HT-29 (cell line): Measurements from ENCODE around the gene HEPN1. TPM values are rescaled to one million over a fixed set of nuclear protein-coding genes. Genes with fewer than 3 reads are reported as not detected.
"Not testable (repeated sequence)": the region's sequence is repeated elsewhere in the genome, so short reads cannot be mapped to it uniquely, and the experiment has no call there.

Experiments
- DNase-seq: peaks from one replicate; pipeline ENCODE4 v3.0.0-alpha.2; 2015; ENCODE audit warnings: low spot score
- total RNA-seq: library from RNA; depleted of rRNA; stranded (reverse); fragments of >200 nt; shearing (Covaris generic); gene quantifications from 2 replicates; pipeline ENCODE4 v1.2.3, GENCODE V29; 2014; rRNA removed

HEPN1 gene
- total RNA-seq, 1 experiment from 2014 or later = not detected

GRCh38 chr11:124942466-124943253 lies 23.6 kb downstream of the HEPN1 start:
- DNase-seq = no peak

DNA sequence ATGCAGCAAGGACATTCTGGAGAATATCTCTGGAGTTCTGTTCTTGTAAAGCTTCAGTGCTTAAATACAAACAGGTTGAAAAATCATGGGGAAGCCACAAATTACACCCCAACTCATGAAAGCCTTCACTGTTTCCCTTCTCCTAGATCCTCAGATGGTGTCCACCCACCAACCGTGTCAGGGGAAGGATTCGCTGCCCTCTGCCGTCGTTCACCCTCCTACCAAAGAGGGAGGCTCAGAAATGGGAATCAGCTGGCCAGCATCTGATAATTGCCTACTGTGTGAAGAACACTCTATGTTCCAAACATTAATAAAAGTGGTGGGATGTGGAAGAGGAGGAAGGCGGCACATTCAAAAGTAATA lies 24.2 kb downstream of the HEPN1 start:
- no peak for DNase-seq

- DNase-seq = no peak
Observed at GRCh38 chr11:124943741-124944140, 24.7 kb downstream of the HEPN1 start.

DNA sequence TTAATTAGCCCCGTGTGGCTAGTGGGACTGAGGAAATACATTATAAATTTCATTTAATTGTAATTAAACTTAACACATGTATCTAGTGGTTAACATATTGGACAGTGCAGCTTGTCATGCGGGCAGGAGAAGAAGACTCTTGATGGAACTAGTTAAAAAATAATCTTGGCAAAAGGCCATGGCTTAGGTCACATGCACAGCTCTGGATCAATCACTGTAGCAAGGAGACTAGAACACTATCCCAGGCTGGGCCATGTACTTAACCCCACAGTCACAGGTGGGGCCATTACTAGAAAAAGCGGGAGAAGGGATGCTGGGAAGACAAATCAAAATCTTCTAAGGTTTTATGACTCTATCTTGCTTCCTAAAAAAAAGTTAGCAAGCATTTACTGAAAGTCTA lies 25.5 kb downstream of the HEPN1 start:
- no peak for DNase-seq

GRCh38 chr11:124945826-124946225 lies 26.8 kb downstream of the HEPN1 start:
- DNase-seq = no peak

DNA sequence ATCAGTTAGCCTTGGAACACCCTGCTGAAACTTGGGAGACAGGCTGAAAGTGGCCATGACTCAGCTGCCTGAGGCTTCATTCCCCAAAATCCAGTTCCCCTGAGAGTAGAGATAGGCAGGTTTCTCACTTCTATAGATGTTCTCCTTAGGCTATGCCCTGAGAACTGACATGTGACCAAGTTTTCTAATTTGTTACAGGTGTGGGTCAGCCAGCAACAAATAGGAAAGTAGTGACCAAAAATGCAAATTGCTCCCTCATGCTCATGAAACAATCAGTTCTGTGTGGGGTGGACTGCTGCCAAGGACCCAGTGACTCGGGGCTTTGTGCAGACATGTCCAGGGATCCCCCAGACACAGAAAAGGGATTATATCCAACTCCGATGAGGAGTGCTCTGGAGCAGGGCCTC lies 27.7 kb downstream of the HEPN1 start:
- DNase-seq = no peak

DNA sequence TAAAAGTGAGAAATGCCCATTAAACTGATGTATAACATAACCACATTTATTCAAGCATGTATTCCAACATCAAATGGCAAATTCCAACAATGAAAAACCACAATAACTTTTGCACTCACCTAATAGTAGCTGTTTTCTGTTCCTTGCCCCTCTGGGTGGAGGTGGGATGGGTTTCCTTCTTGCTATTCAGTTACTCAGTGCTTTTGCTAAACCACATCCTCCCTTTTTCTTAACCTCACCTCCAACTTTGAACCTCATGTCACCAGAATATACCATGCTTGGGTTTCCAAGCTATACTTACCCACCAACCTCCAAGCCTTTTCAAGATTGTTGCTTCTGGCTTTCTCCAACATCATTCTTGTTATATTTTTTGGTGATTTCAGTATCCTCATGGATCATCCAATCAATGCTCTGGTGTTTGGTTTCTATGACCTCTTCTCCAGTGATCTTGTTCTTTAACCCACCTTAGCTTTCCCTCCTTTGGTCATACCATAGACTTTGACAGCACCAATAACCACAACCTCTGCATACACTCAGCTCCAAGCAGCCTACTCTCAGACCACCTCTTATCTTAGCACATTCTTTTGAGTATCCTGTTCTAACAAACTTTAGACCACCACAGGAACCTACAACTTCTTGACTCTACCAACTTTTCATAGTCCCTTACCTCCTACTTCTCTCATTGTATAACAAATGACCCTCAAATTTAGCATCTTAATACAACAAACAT lies 31.7 kb downstream of the HEPN1 start:
- no peak for DNase-seq

DNA sequence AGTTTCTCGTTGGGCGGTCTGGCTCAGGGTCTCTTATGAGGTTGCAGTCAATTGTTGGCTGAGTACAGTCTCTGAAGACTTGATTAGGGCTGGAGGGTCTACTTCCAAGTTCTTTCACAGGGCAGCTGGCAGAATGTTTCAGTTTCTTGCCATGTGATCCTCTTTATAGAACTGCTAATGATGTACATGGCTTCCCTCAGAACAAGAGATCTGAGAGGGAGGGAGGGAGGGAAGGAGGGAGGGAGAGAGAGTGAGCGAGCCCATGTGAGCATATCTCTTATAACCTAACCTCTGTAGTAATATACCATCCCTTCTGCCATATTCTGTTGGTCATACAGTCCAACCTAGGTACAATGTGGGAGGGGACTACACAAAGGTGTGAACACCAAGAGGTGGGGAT lies 32.3 kb downstream of the HEPN1 start:
- DNase-seq = no peak

- DNase-seq = peak; percentile 97
Observed at GRCh38 chr11:124953753-124954589, 34.9 kb downstream of the HEPN1 start, which contains the start of gene CCDC15. TSS of gene CCDC15 (plus strand) at chr11:124954202. CDS start at chr11:124954733, 531 bp downstream.

GRCh38 chr11:124954590-124954955 lies 35.5 kb downstream of the HEPN1 start:
- no peak for DNase-seq

GRCh38 chr11:124955035-124955434 lies 36.0 kb downstream of the HEPN1 start:
- DNase-seq = no peak

GRCh38 chr11:124961972-124962609 lies 43.0 kb downstream of the HEPN1 start:
- DNase-seq = peak; percentile 92

- not testable (repeated sequence) for DNase-seq
Observed at GRCh38 chr11:124968197-124968596, 49.1 kb downstream of the HEPN1 start.

Other genes starting within 250 kb of the HEPN1 start
- gene SIAE, start 245.5 kb upstream of the HEPN1 start, total RNA-seq = 6.8 and 6.9 TPM in 2 replicates
- gene SPA17, start 245.3 kb upstream of the HEPN1 start, total RNA-seq = 2.9 and 7.2 TPM in 2 replicates
- 9.9 and 12.4 TPM in 2 replicates for gene NRGN, start 179.3 kb upstream of the HEPN1 start, total RNA-seq
- 137 and 149 TPM in 2 replicates for gene VSIG2, start 167.0 kb upstream of the HEPN1 start, total RNA-seq
- 31.1 and 38.2 TPM in 2 replicates for gene ESAM, start 157.0 kb upstream of the HEPN1 start, total RNA-seq
- gene MSANTD2, start 118.8 kb upstream of the HEPN1 start, total RNA-seq = 24.2 and 27.5 TPM in 2 replicates
- 3.8 and 5.5 TPM in 2 replicates for gene ROBO3, start 53.8 kb upstream of the HEPN1 start, total RNA-seq
- 0.73 TPM in 1 of 2 replicates, not detected in the other for gene ROBO4, start 21.4 kb upstream of the HEPN1 start, total RNA-seq
- not detected in 2 replicates for gene HEPACAM, start 16.8 kb downstream of the HEPN1 start, total RNA-seq
- gene CCDC15, start 35.0 kb downstream of the HEPN1 start, total RNA-seq = 1.2 and 1.3 TPM in 2 replicates
- 0.23 and 0.55 TPM in 2 replicates for gene SLC37A2, start 144.1 kb downstream of the HEPN1 start, total RNA-seq
- 20.9 and 26.1 TPM in 2 replicates for gene TMEM218, start 192.4 kb downstream of the HEPN1 start, total RNA-seq
- not detected in 2 replicates for gene PKNOX2, start 245.5 kb downstream of the HEPN1 start, total RNA-seq